Gastrocnemius medialis (tissue), 4 donors: Measurements from ENCODE around the gene LRRC19. TPM values are rescaled to one million over a fixed set of nuclear protein-coding genes. Genes with fewer than 3 reads are reported as not detected.

ENCODE experiments used
- ATAC-seq, 2 donors: fragments of 150-250 bp; one replicate each; pipeline ENCODE4 v1.9.1; 2016
- DNase-seq, 2 donors: peaks; one replicate each; pipeline ENCODE4 v3.0.0-alpha.2; 2019
- H3K27ac ChIP-seq, 4 donors: fragments of 200-600 bp; sonication (generic); 1 replicate in 1 of 4; 2 replicates in 3 of 4; pipeline ENCODE4 v1.5.1; 2016 to 2018; ENCODE audit warnings: mild to moderate bottlenecking in 2 of 4, moderate library complexity in 1 of 4
- H3K27me3 ChIP-seq, 3 donors: fragments of 200-600 bp; sonication (generic) in 2 of 3; 1 replicate in 1 of 3; 2 replicates in 2 of 3; pipeline versions ENCODE4 v1.5.1 to v1.6.0; 2016 to 2019; ENCODE audit warnings: mild to moderate bottlenecking in 1 of 3, moderate library complexity in 1 of 3
- H3K36me3 ChIP-seq, 2 donors: fragments of 200-600 bp; sonication (generic) in 1 of 2; one replicate each; pipeline ENCODE4 v1.5.1; 2017 to 2018
- H3K4me1 ChIP-seq, 2 donors: fragments of 200-600 bp; sonication (generic) in 1 of 2; one replicate each; pipeline ENCODE4 v1.5.1; 2016 to 2017; ENCODE audit warnings: mild to moderate bottlenecking in 2 of 2
- H3K4me3 ChIP-seq, 4 donors: fragments of 200-600 bp; sonication (generic) in 3 of 4; 1 replicate in 1 of 4; 2 replicates in 3 of 4; pipeline ENCODE4 v1.5.1; 2016 to 2019; ENCODE audit warnings: mild to moderate bottlenecking in 2 of 4
- H3K9me3 ChIP-seq, 3 donors: fragments of 200-600 bp; sonication (generic) in 2 of 3; 1 replicate in 1 of 3; 2 replicates in 2 of 3; pipeline ENCODE4 v1.5.1; 2016 to 2019
- CTCF ChIP-seq, 5 experiments: fragments of 450-650 bp in 3 of 5; fragments of 200-600 bp in 2 of 5; sonication (generic) in 2 of 5; IDR thresholded peaks in 4 of 5; conservative IDR thresholded peaks in 1 of 5; 1 replicate in 4 of 5; 2 replicates in 1 of 5; pipeline ENCODE4 v1.5.1; 2016 to 2019; ENCODE audit warnings: antibody characterized with exemption in 5 of 5, mild to moderate bottlenecking in 3 of 5, moderate library complexity in 3 of 5
- POLR2A ChIP-seq, 2 donors: fragments of 450-650 bp; IDR thresholded peaks; one replicate each; pipeline ENCODE4 v1.6.1; 2017; ENCODE audit warnings: antibody characterized with exemption in 2 of 2, mild to moderate bottlenecking in 2 of 2, moderate library complexity in 2 of 2
- in situ Hi-C, 4 donors: fragments of 200-750 bp; cut with MboI; loops; one replicate each; pipeline versions ENCODE4 v1.15.0 to v1.8.0; 2017; ENCODE audit warnings: low sequenced_read_pairs in 4 of 4
- intact Hi-C: fragments of 100-400 bp; cut with DNase I; formaldehyde crosslinking; loops from one replicate; pipeline ENCODE4 v1.15.1; 2023; ENCODE audit warnings: low total_unique reads
- total RNA-seq, 4 donors: library from RNA; depleted of rRNA; stranded (reverse); fragments of >200 nt; gene quantifications; one replicate each; pipeline versions ENCODE4 v1.1.0 to v1.2.3, GENCODE V29; 2016

Gene LRRC19
- total RNA-seq, 4 donors from 2014 or later = 0.22 TPM; not detected in 3

- Histone ChIP-seq H3K27ac (no peak overlapping the region), H3K9me3 (no peaks in the 10 kb centered on the region), H3K27me3 (no peaks in the 10 kb centered on the region), H3K4me1 (no peaks in the 10 kb centered on the region), H3K4me3 (no peak overlapping the region), H3K36me3 (peaks cover 0 to 6% of the 10 kb centered on the region in 2 donors)
- no peak for TF ChIP-seq POLR2A (IDR thresholded peaks at IDR 0.05)
- no peak for TF ChIP-seq CTCF (IDR thresholded peaks at IDR 0.05 in 4 of 5, conservative IDR thresholded peaks at IDR 0.05 in 1 of 5)
- DNase-seq (no peak), ATAC-seq (no peak)
- intact Hi-C loops = no loop called here
- in situ Hi-C loops = loop anchor here in 2 of 4 donors (25.0 kb wide), 2 partner anchors 90 to 515 kb away; partner anchors contain the start of gene C9orf72 (in 2 of the 2)
Measured at GRCh38 chr9:27047136-27047535, 41.7 kb upstream of the LRRC19 start.

GRCh38 chr9:27043176-27043575 lies 37.7 kb upstream of the LRRC19 start:
- H3K27me3 ChIP-seq = no peaks in the 10 kb centered on the region
- peaks cover 0 to 1% of the 10 kb centered on the region in 2 donors for H3K36me3 ChIP-seq
- no peaks in the 10 kb centered on the region for H3K4me1 ChIP-seq
- in situ Hi-C loops (loop anchor here in 2 of 4 donors (25.0 kb wide), 2 partner anchors 94 to 519 kb away; partner anchors contain the start of gene C9orf72 (in 2 of the 2)), intact Hi-C loops (no loop called here)
- TF ChIP-seq CTCF (IDR thresholded peaks at IDR 0.05 in 4 of 5, conservative IDR thresholded peaks at IDR 0.05 in 1 of 5) (no peak), POLR2A (IDR thresholded peaks at IDR 0.05) (no peak)
- H3K9me3 ChIP-seq = no peaks in the 10 kb centered on the region
- no peak for DNase-seq
- H3K4me3 ChIP-seq = no peak overlapping the region
- no peak for ATAC-seq
- H3K27ac ChIP-seq = no peak overlapping the region

DNA sequence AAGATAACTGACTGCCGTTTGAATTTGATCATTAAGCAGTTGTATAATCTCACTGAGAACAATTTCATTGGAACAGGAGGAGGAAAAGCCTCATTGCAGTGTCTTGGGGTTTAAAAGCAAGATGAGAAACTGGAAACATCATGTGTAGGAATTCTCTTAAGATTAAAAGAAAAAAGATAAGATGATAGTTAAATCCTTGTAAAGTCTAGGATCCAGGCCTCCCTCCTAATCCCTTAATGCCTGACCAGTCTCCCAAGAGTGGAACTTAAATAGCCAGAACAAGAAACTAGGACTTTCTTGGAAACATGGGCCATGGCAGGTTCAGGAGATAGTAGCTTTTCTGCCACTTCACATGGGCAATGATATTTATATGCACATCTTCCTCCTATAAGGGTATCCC lies 37.0 kb upstream of the LRRC19 start:
- in situ Hi-C loops = loop anchor here in 2 of 4 donors (25.0 kb wide), 2 partner anchors 95 to 520 kb away; partner anchors contain the start of gene C9orf72 (in 2 of the 2)
- no peak overlapping the region for H3K27ac ChIP-seq

DNA sequence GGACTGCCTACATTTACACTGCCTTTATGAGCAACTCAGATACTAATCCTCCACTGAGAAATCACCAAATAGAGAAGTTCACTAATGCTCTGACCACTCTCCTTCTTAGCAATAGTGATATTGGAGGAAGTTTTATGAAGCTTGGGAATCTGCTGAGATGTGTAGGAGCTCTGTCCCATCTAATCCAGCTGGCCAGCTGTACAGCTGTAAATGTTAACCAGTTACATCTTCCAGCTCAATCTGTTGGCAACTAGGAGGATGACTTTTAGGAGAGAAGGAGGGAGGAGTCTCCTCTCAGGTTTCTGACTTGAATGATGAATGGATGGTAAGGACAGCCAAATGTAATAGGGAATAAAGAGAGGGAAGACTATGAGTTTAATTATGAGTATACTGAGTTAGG lies 36.3 kb upstream of the LRRC19 start:
- no peaks in the 10 kb centered on the region for H3K27me3 ChIP-seq
- no peaks in the 10 kb centered on the region for H3K36me3 ChIP-seq
- H3K27ac ChIP-seq = no peak overlapping the region
- in situ Hi-C loops = loop anchor here in 2 of 4 donors (25.0 kb wide), 2 partner anchors 96 to 521 kb away; partner anchors contain the start of gene C9orf72 (in 2 of the 2)
- TF ChIP-seq POLR2A (IDR thresholded peaks at IDR 0.05) (no peak), CTCF (IDR thresholded peaks at IDR 0.05 in 4 of 5, conservative IDR thresholded peaks at IDR 0.05 in 1 of 5) (no peak)
- intact Hi-C loops = no loop called here
- H3K4me3 ChIP-seq = no peak overlapping the region
- H3K4me1 ChIP-seq = no peaks in the 10 kb centered on the region
- no peak for ATAC-seq
- DNase-seq = no peak
- no peaks in the 10 kb centered on the region for H3K9me3 ChIP-seq

More for the DNA sequence above, 37.0 kb upstream of the LRRC19 start:
- TF ChIP-seq POLR2A (IDR thresholded peaks at IDR 0.05) (no peak), CTCF (IDR thresholded peaks at IDR 0.05 in 4 of 5, conservative IDR thresholded peaks at IDR 0.05 in 1 of 5) (no peak)
- intact Hi-C loops = no loop called here
- Histone ChIP-seq H3K4me1 (no peaks in the 10 kb centered on the region), H3K4me3 (no peak overlapping the region), H3K27me3 (no peaks in the 10 kb centered on the region), H3K9me3 (no peaks in the 10 kb centered on the region), H3K36me3 (no peaks in the 10 kb centered on the region)
- ATAC-seq = no peak
- DNase-seq = no peak
